Mesendoderm (in vitro differentiated cells): ENCODE data around the gene CADPS.

ENCODE experiments used
- DNase-seq: peaks from one replicate; pipeline ENCODE4 v3.0.0; 2013
- H2AK5ac ChIP-seq: 2 replicates; pipeline ENCODE4 v1.6.1; 2013; ENCODE audit warnings: low read length, inconsistent platforms
- H2BK120ac ChIP-seq: 2 replicates; pipeline ENCODE4 v1.6.1; 2013; ENCODE audit warnings: low read depth, mild to moderate bottlenecking, low read length, moderate library complexity, mixed read lengths
- H2BK15ac ChIP-seq: replicated peaks from 2 replicates; pipeline ENCODE4 v1.6.1; 2013; ENCODE audit warnings: low read depth, mild to moderate bottlenecking, moderate library complexity
- H2BK5ac ChIP-seq: 2 replicates; pipeline ENCODE4 v1.6.1; 2013; ENCODE audit warnings: low read length, inconsistent platforms
- H3K18ac ChIP-seq: 2 replicates; pipeline ENCODE4 v1.6.1; 2013; ENCODE audit warnings: mild to moderate bottlenecking, low read length, mixed read lengths
- H3K23ac ChIP-seq: one replicate; pipeline ENCODE4 v1.6.1; 2013; ENCODE audit warnings: low read length
- H3K27ac ChIP-seq: 2 replicates; pipeline ENCODE4 v1.5.1; 2013; ENCODE audit warnings: low read depth, mild to moderate bottlenecking, inconsistent platforms, low read length, moderate library complexity
- H3K27me3 ChIP-seq: 2 replicates; pipeline ENCODE4 v1.6.1; 2013; ENCODE audit warnings: low read length, control low read depth, mild to moderate bottlenecking, inconsistent platforms; ENCODE audit not compliant: insufficient read depth, poor library complexity
- H3K36me3 ChIP-seq: 2 replicates; pipeline ENCODE4 v1.6.1; 2013; ENCODE audit warnings: low read length, inconsistent platforms; ENCODE audit not compliant: control insufficient read depth, insufficient read depth
- H3K4ac ChIP-seq: one replicate; pipeline ENCODE4 v1.6.1; 2013; ENCODE audit warnings: low read depth, mild to moderate bottlenecking, low read length, moderate library complexity
- H3K4me1 ChIP-seq: 2 replicates; pipeline ENCODE4 v1.6.1; 2013; ENCODE audit warnings: low read depth, low read length, inconsistent platforms; ENCODE audit not compliant: control insufficient read depth
- H3K4me2 ChIP-seq: 2 replicates; pipeline ENCODE4 v1.6.1; 2013; ENCODE audit warnings: low read length
- H3K4me3 ChIP-seq: 2 replicates; pipeline ENCODE4 v1.5.1; 2013; ENCODE audit warnings: mild to moderate bottlenecking, low read length
- H3K56ac ChIP-seq: one replicate; pipeline ENCODE4 v1.6.1; 2013; ENCODE audit warnings: low read length
- H3K79me1 ChIP-seq: 2 replicates; pipeline ENCODE4 v1.6.1; 2013; ENCODE audit warnings: low read length, inconsistent platforms
- H3K79me2 ChIP-seq: 2 replicates; pipeline ENCODE4 v1.6.1; 2013; ENCODE audit warnings: mild to moderate bottlenecking, low read length; ENCODE audit not compliant: control insufficient read depth, insufficient read depth
- H3K9ac ChIP-seq: 2 replicates; pipeline ENCODE4 v1.6.1; 2013; ENCODE audit warnings: low read length, inconsistent platforms
- H4K5ac ChIP-seq: one replicate; pipeline ENCODE4 v1.6.1; 2013; ENCODE audit warnings: low read length
- H4K8ac ChIP-seq: one replicate; pipeline ENCODE4 v1.6.1; 2013; ENCODE audit warnings: low read depth, mild to moderate bottlenecking, control low read depth, low read length, moderate library complexity
- WGBS: extraction: QIAGEN DNeasy Blood & Tissue Kit; methylation state at CpG from one replicate; pipeline ENCODE4 v1.1.7; 2013; ENCODE audit warnings: low lambda C conversion rate, missing lambda C conversion rate; ENCODE audit not compliant: insufficient coverage; ENCODE audit errors: extremely low coverage; 5-methylcytosine and 5-hydroxymethylcytosine counted together

The CADPS gene

GRCh38 chr3:62589078-62589477, 286.1 kb downstream of the CADPS start:
- Histone ChIP-seq H3K4me3 (no peak overlapping the region), H4K5ac (no peak overlapping the region), H2BK5ac (no peak overlapping the region), H2BK15ac (no peak overlapping the region), H2AK5ac (no peak overlapping the region), H3K27ac (no peak overlapping the region), H3K36me3 (no peaks in the 10 kb centered on the region), H3K79me1 (no peaks in the 10 kb centered on the region), H3K4ac (no peak overlapping the region), H3K18ac (no peak overlapping the region), H3K27me3 (no peaks in the 10 kb centered on the region), H3K4me1 (no peaks in the 10 kb centered on the region), H3K56ac (no peak overlapping the region), H4K8ac (no peak overlapping the region), H3K23ac (no peak overlapping the region), H3K4me2 (no peak overlapping the region), H3K9ac (no peak overlapping the region), H2BK120ac (no peak overlapping the region), H3K79me2 (no peaks in the 10 kb centered on the region)
- WGBS: no CpG with 5 or more reads among the region's 4 CpGs
- DNase-seq: no peak

DNA sequence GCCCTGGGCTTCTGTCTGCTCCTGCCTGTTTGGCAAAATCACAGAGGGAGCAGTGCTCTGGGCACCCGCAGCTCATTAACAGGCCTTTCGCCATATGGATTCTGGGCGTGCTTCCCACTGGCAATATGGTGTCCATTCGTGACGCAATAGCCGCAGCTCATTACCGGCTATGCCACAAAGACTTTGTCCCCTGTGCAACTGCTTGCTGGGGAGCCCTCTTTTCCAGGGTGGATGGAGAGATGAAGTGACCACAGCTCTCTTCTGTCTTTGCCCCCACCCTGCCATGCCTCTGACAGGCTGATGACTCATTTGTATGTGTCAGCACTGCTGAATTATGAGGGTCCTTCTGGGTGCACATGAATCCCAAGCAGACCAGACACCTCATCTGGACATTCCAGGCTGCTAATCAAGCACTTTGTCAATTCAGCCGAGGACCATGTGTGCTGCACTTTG, 287.6 kb downstream of the CADPS start:
- no peak overlapping the region for H3K23ac ChIP-seq
- H3K18ac ChIP-seq: no peak overlapping the region
- no CpG with 5 or more reads among the region's 8 CpGs for WGBS
- no peaks in the 10 kb centered on the region for H3K27me3 ChIP-seq
- H3K9ac ChIP-seq: no peak overlapping the region
- no peak overlapping the region for H2BK15ac ChIP-seq
- H3K4me2 ChIP-seq: no peak overlapping the region
- no peak overlapping the region for H3K4me3 ChIP-seq
- no peak overlapping the region for H4K8ac ChIP-seq
- no peak overlapping the region for H2AK5ac ChIP-seq
- no peak overlapping the region for H4K5ac ChIP-seq
- H3K36me3 ChIP-seq: no peaks in the 10 kb centered on the region
- H3K79me2 ChIP-seq: no peaks in the 10 kb centered on the region
- no peak overlapping the region for H3K56ac ChIP-seq
- no peaks in the 10 kb centered on the region for H3K4me1 ChIP-seq
- no peak for DNase-seq
- H3K4ac ChIP-seq: no peak overlapping the region
- H2BK5ac ChIP-seq: no peak overlapping the region
- no peak overlapping the region for H2BK120ac ChIP-seq
- no peak overlapping the region for H3K27ac ChIP-seq
- H3K79me1 ChIP-seq: no peaks in the 10 kb centered on the region

DNA sequence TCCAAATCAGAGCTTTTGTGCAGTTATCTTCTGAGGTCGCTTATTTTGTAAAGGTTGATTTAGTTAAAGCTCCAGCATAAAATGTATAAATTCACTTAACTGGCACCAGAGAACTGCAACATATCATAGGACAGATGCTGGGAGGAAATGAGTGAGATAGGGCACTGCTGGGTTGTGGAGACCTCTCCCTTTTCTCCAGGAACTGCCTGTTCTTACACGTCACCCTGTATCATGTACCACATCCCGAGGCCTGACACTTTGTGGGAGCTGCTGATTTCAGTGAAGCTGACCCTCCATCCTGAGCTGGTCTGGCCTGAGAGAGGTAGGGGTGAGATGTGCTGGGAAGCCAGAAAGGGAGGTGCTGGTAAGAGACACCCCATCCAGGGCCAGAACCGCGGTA, 288.0 kb downstream of the CADPS start:
- no peak overlapping the region for H4K5ac ChIP-seq
- no peaks in the 10 kb centered on the region for H3K4me1 ChIP-seq
- no peak overlapping the region for H3K9ac ChIP-seq
- H3K23ac ChIP-seq: no peak overlapping the region
- no peak overlapping the region for H3K18ac ChIP-seq
- H3K79me2 ChIP-seq: no peaks in the 10 kb centered on the region
- H3K27ac ChIP-seq: no peak overlapping the region
- no peaks in the 10 kb centered on the region for H3K79me1 ChIP-seq
- no peak overlapping the region for H3K4me3 ChIP-seq
- no peak overlapping the region for H3K4me2 ChIP-seq
- no peaks in the 10 kb centered on the region for H3K27me3 ChIP-seq
- no peak overlapping the region for H2BK5ac ChIP-seq
- no CpG with 5 or more reads among the region's 5 CpGs for WGBS
- DNase-seq: no peak
- no peak overlapping the region for H2AK5ac ChIP-seq
- no peak overlapping the region for H2BK15ac ChIP-seq
- H3K56ac ChIP-seq: no peak overlapping the region
- no peak overlapping the region for H4K8ac ChIP-seq
- H2BK120ac ChIP-seq: no peak overlapping the region
- no peak overlapping the region for H3K4ac ChIP-seq
- H3K36me3 ChIP-seq: no peaks in the 10 kb centered on the region

GRCh38 chr3:62586356-62586755, 288.9 kb downstream of the CADPS start:
- no peak overlapping the region for H3K18ac ChIP-seq
- H3K23ac ChIP-seq: no peak overlapping the region
- no peaks in the 10 kb centered on the region for H3K79me1 ChIP-seq
- no peak for DNase-seq
- no peaks in the 10 kb centered on the region for H3K36me3 ChIP-seq
- H3K4ac ChIP-seq: no peak overlapping the region
- H2AK5ac ChIP-seq: no peak overlapping the region
- H3K9ac ChIP-seq: no peak overlapping the region
- no peak overlapping the region for H3K4me3 ChIP-seq
- no peak overlapping the region for H4K8ac ChIP-seq
- no peak overlapping the region for H4K5ac ChIP-seq
- no peak overlapping the region for H2BK15ac ChIP-seq
- WGBS: no CpG with 5 or more reads among the region's 1 CpG
- no peak overlapping the region for H3K27ac ChIP-seq
- H3K4me2 ChIP-seq: no peak overlapping the region
- H3K56ac ChIP-seq: no peak overlapping the region
- H2BK120ac ChIP-seq: no peak overlapping the region
- H3K4me1 ChIP-seq: no peaks in the 10 kb centered on the region
- no peaks in the 10 kb centered on the region for H3K79me2 ChIP-seq
- H3K27me3 ChIP-seq: no peaks in the 10 kb centered on the region
- no peak overlapping the region for H2BK5ac ChIP-seq

GRCh38 chr3:62585861-62586260, 289.4 kb downstream of the CADPS start:
- no peak overlapping the region for H3K9ac ChIP-seq
- H3K4me3 ChIP-seq: no peak overlapping the region
- H3K23ac ChIP-seq: no peak overlapping the region
- no peaks in the 10 kb centered on the region for H3K27me3 ChIP-seq
- no peaks in the 10 kb centered on the region for H3K36me3 ChIP-seq
- no peak overlapping the region for H4K5ac ChIP-seq
- no peak overlapping the region for H2BK120ac ChIP-seq
- no peaks in the 10 kb centered on the region for H3K4me1 ChIP-seq
- no peak overlapping the region for H3K18ac ChIP-seq
- H2BK15ac ChIP-seq: no peak overlapping the region
- H4K8ac ChIP-seq: no peak overlapping the region
- no peak for DNase-seq
- H2BK5ac ChIP-seq: no peak overlapping the region
- no peak overlapping the region for H3K56ac ChIP-seq
- no peaks in the 10 kb centered on the region for H3K79me1 ChIP-seq
- H3K4me2 ChIP-seq: no peak overlapping the region
- no peak overlapping the region for H3K27ac ChIP-seq
- WGBS: no CpG with 5 or more reads among the region's 4 CpGs
- no peak overlapping the region for H3K4ac ChIP-seq
- no peaks in the 10 kb centered on the region for H3K79me2 ChIP-seq
- H2AK5ac ChIP-seq: no peak overlapping the region

DNA sequence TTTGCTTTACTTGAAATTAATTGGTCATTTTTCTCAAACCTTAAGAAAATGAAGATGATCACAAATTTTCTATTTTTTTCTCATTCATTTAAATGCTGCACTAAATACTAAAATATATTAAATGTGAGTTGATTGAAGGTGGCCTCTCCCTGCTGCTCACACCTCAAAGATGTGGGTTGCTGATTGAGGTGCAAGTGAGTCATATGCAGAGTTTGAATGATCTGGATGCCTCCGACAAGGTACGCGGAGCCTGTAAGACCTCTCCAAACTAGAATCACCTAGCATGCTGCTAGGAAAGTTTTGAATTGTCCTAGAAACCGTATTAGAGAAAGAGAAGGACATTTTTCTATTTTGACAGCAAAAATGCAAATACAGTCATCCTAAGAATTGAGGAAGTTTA, 290.6 kb downstream of the CADPS start:
- Histone ChIP-seq H3K79me2 (no peaks in the 10 kb centered on the region), H2AK5ac (no peak overlapping the region), H4K8ac (no peak overlapping the region), H3K56ac (no peak overlapping the region), H3K27me3 (no peaks in the 10 kb centered on the region), H3K4me3 (no peak overlapping the region), H3K27ac (no peak overlapping the region), H3K4me1 (no peaks in the 10 kb centered on the region), H3K9ac (no peak overlapping the region), H2BK120ac (no peak overlapping the region), H3K4ac (no peak overlapping the region), H3K79me1 (no peaks in the 10 kb centered on the region), H3K18ac (no peak overlapping the region), H3K36me3 (no peaks in the 10 kb centered on the region), H2BK5ac (no peak overlapping the region), H2BK15ac (no peak overlapping the region), H4K5ac (no peak overlapping the region), H3K4me2 (no peak overlapping the region), H3K23ac (no peak overlapping the region)
- DNase-seq: no peak
- WGBS: no CpG with 5 or more reads among the region's 4 CpGs
